Activated CD8-positive, alpha-beta memory T cell treated with anti-CD3 and anti-CD28 coated beads, Interleukin-2, amount 50 U/mL, for 4 hours (primary cell): ENCODE measurements around the gene ANKRD66.

ENCODE experiments used
- DNase-seq: peaks from one replicate; pipeline ENCODE4 v3.0.0-alpha.2; 2020

Gene ANKRD66

GRCh38 chr6:46792635-46793034 lies 45.9 kb downstream of the ANKRD66 start:
- no peak for DNase-seq

GRCh38 chr6:46793138-46793537 lies 46.4 kb downstream of the ANKRD66 start, which contains the start of gene MEP1A:
Gene MEP1A, plus strand, starts transcription at chr6:46793389. Its CDS starts 10 bp downstream, at chr6:46793399.
- no peak for DNase-seq

- no peak for DNase-seq
Observed at GRCh38 chr6:46794068-46794467, 47.3 kb downstream of the ANKRD66 start.

- no peak for DNase-seq
Observed at GRCh38 chr6:46795816-46796215, 49.1 kb downstream of the ANKRD66 start.

GRCh38 chr6:46796848-46797580 lies 50.3 kb downstream of the ANKRD66 start:
- no peak for DNase-seq

- DNase-seq, result no peak
Observed at GRCh38 chr6:46799657-46800056, 52.9 kb downstream of the ANKRD66 start.

GRCh38 chr6:46808806-46809205 lies 62.1 kb downstream of the ANKRD66 start:
- no peak for DNase-seq
